A549 (cell line): ENCODE data around the gene MALRD1. TPM values are rescaled to one million over a fixed set of nuclear protein-coding genes. Genes with fewer than 3 reads are reported as not detected.

Experiments used
- ATAC-seq, 2 experiments: fragments of 200-7000 bp in 1 of 2; fragments of >200 bp in 1 of 2; cut with Nextera tagmentation in 1 of 2; cut with Tn5 transposase in 1 of 2; 3 replicates each; pipeline versions ENCODE4 v1.8.0 to v1.9.1; 2018 to 2020; ENCODE audit warnings: mild to moderate bottlenecking in 1 of 2, moderate library complexity in 1 of 2
- CTCF ChIA-PET: fragments of 300-600 bp; sonication (Branson Sonifier 250); formaldehyde crosslinking; extraction: SDS; loops from one replicate; lab custom pipeline; 2021; ENCODE audit warnings: antibody characterized with exemption, inconsistent platforms; lab: Yijun Ruan, JAX
- POLR2A ChIA-PET: fragments of 350-600 bp; formaldehyde crosslinking; extraction: SDS; loops from one replicate; lab custom pipeline; 2021; ENCODE audit warnings: antibody characterized with exemption, inconsistent platforms; lab: Yijun Ruan, JAX
- DNase-seq, 2 experiments: peaks; one replicate each; pipeline versions ENCODE4 v3.0.0 to v3.0.0-alpha.2; 2011 to 2016; ENCODE audit warnings: low read depth in 1 of 2, low spot score in 1 of 2
- FAIRE-seq: peaks from 2 replicates; lab custom pipeline; 2011; peaks lifted over from hg19 to GRCh38; lab: Jason Lieb, UNC
- H3K27ac ChIP-seq, 2 experiments: fragments of >200 bp; sonication (Bioruptor Twin); formaldehyde crosslinking; 3 replicates each; pipeline ENCODE4 v1.5.1; 2016 to 2017
- H3K4me1 ChIP-seq: fragments of >200 bp; sonication (Bioruptor Twin); formaldehyde crosslinking; 3 replicates; pipeline ENCODE4 v1.6.1; 2016
- H3K4me2 ChIP-seq: fragments of >200 bp; sonication (Bioruptor Twin); formaldehyde crosslinking; 3 replicates; pipeline ENCODE4 v1.6.1; 2016
- H3K4me3 ChIP-seq: fragments of >200 bp; sonication (Bioruptor Twin); formaldehyde crosslinking; 3 replicates; pipeline ENCODE4 v1.5.1; 2016
- H3K9me3 ChIP-seq: fragments of >200 bp; sonication (Bioruptor Twin); formaldehyde crosslinking; 3 replicates; pipeline ENCODE4 v1.6.1; 2016
- CHD4 ChIP-seq: fragments of 200-600 bp; sonication (generic); IDR thresholded peaks from 2 replicates; pipeline ENCODE4 v1.6.1; 2016; ENCODE audit warnings: antibody characterized with exemption, mild to moderate bottlenecking, borderline replicate concordance
- ELK1 ChIP-seq: fragments of 150-350 bp; IDR thresholded peaks from 2 replicates; pipeline ENCODE4 v1.6.1; 2014; ENCODE audit warnings: low read depth, mild to moderate bottlenecking, low read length
- EP300 ChIP-seq, 2 experiments: fragments of >200 bp; sonication (Bioruptor Twin); formaldehyde crosslinking; IDR thresholded peaks; 2 replicates in 1 of 2; 3 replicates in 1 of 2; pipeline ENCODE4 v1.6.1; 2016 to 2017
- ESRRA ChIP-seq: fragments of 150-350 bp; IDR thresholded peaks from 2 replicates; pipeline ENCODE4 v1.6.1; 2014; ENCODE audit warnings: mild to moderate bottlenecking, low read length, borderline replicate concordance
- FOSB ChIP-seq: fragments of 250-450 bp; sonication (Bioruptor Pico); IDR thresholded peaks from 2 replicates; pipeline ENCODE4 v1.5.0; 2020; ENCODE audit warnings: mild to moderate bottlenecking, moderate library complexity
- FOSL2 ChIP-seq, 2 experiments: fragments of 450-650 bp in 1 of 2; fragments of >200 bp in 1 of 2; sonication (Bioruptor Twin) in 1 of 2; formaldehyde crosslinking; IDR thresholded peaks; 2 replicates each; pipeline versions ENCODE4 v1.5.0 to v1.6.1; 2016 to 2020; ENCODE audit warnings: mild to moderate bottlenecking in 1 of 2, moderate library complexity in 1 of 2
- FOXS1 ChIP-seq: fragments of 250-450 bp; sonication (Bioruptor Pico); IDR thresholded peaks from 2 replicates; pipeline ENCODE4 v1.5.0; 2020; ENCODE audit warnings: mild to moderate bottlenecking, moderate library complexity
- GATA3 ChIP-seq: IDR thresholded peaks from 2 replicates; pipeline ENCODE4 v1.6.1; 2012; ENCODE audit warnings: borderline replicate concordance
- HES2 ChIP-seq: fragments of >200 bp; sonication (Bioruptor Twin); formaldehyde crosslinking; IDR thresholded peaks from 2 replicates; pipeline ENCODE4 v1.6.1; 2016
- HMGXB4 ChIP-seq: fragments of 250-450 bp; sonication (Bioruptor Pico); IDR thresholded peaks from 2 replicates; pipeline ENCODE4 v1.5.0; 2021; ENCODE audit warnings: mild to moderate bottlenecking, moderate library complexity, borderline replicate concordance
- KDM1A ChIP-seq: fragments of 200-600 bp; sonication (generic); IDR thresholded peaks from 2 replicates; pipeline ENCODE4 v1.6.1; 2016; ENCODE audit warnings: low read depth, mild to moderate bottlenecking
- KDM5A ChIP-seq: fragments of 200-600 bp; sonication (generic); IDR thresholded peaks from 2 replicates; pipeline ENCODE4 v1.6.1; 2016; ENCODE audit warnings: antibody characterized with exemption, mild to moderate bottlenecking
- MAFK ChIP-seq: fragments of 450-650 bp; IDR thresholded peaks from 2 replicates; pipeline ENCODE4 v1.6.1; 2014; ENCODE audit not compliant: partially characterized antibody
- PHF8 ChIP-seq: fragments of 200-600 bp; sonication (generic); IDR thresholded peaks from 2 replicates; pipeline ENCODE4 v1.6.1; 2016; ENCODE audit warnings: low read depth, mild to moderate bottlenecking, antibody characterized with exemption, moderate library complexity, borderline replicate concordance
- POLR2A ChIP-seq: IDR thresholded peaks from 2 replicates; pipeline ENCODE4 v1.6.1; 2012; ENCODE audit warnings: mild to moderate bottlenecking, low read length
- POLR2AphosphoS2 ChIP-seq: conservative IDR thresholded peaks from 2 replicates; pipeline ENCODE4 v1.6.1; 2012; ENCODE audit warnings: low read length, improper control_type of control experiment, inconsistent platforms
- RAD21 ChIP-seq, 2 experiments: fragments of >200 bp in 1 of 2; sonication (Bioruptor Twin) in 1 of 2; formaldehyde crosslinking in 1 of 2; IDR thresholded peaks in 1 of 2; conservative IDR thresholded peaks in 1 of 2; 2 replicates in 1 of 2; 3 replicates in 1 of 2; pipeline ENCODE4 v1.6.1; 2012 to 2018; ENCODE audit warnings: inconsistent platforms in 1 of 2
- RARB ChIP-seq: fragments of 250-450 bp; sonication (Bioruptor Pico); IDR thresholded peaks from 2 replicates; pipeline ENCODE4 v1.8.0; 2021; ENCODE audit warnings: mild to moderate bottlenecking, moderate library complexity
- RCOR1 ChIP-seq: fragments of 150-350 bp; IDR thresholded peaks from 2 replicates; pipeline ENCODE4 v1.6.1; 2014; ENCODE audit warnings: antibody characterized with exemption, low read length, low read depth
- RFX5 ChIP-seq: fragments of 450-650 bp; IDR thresholded peaks from 2 replicates; pipeline ENCODE4 v1.7.1; 2014; ENCODE audit warnings: antibody characterized with exemption, mild to moderate bottlenecking, moderate library complexity
- RNF2 ChIP-seq: fragments of 200-600 bp; sonication (generic); IDR thresholded peaks from 2 replicates; pipeline ENCODE4 v1.6.1; 2016; ENCODE audit warnings: low read depth, mild to moderate bottlenecking, antibody characterized with exemption, moderate library complexity, borderline replicate concordance
- SMC3 ChIP-seq: fragments of >200 bp; sonication (Bioruptor Twin); formaldehyde crosslinking; IDR thresholded peaks from 3 replicates; pipeline ENCODE4 v1.6.1; 2018; ENCODE audit warnings: inconsistent platforms
- SREBF2 ChIP-seq: fragments of 450-650 bp; IDR thresholded peaks from 2 replicates; pipeline ENCODE4 v1.6.1; 2014; ENCODE audit warnings: mild to moderate bottlenecking, moderate library complexity
- USF2 ChIP-seq: fragments of 450-650 bp; IDR thresholded peaks from 2 replicates; pipeline ENCODE4 v1.6.1; 2014; ENCODE audit warnings: antibody characterized with exemption
- ZC3H11A ChIP-seq: fragments of 450-650 bp; IDR thresholded peaks from 2 replicates; pipeline ENCODE4 v1.6.1; 2014; ENCODE audit warnings: antibody characterized with exemption, mild to moderate bottlenecking
- ZNF302 ChIP-seq: fragments of 250-450 bp; sonication (Bioruptor Pico); IDR thresholded peaks from 2 replicates; pipeline ENCODE4 v1.9.0; 2021; ENCODE audit warnings: inconsistent platforms, mild to moderate bottlenecking, moderate library complexity
- WGBS: methylation state at CpG from one replicate; pipeline ENCODE4 v1.1.6; 2017; ENCODE audit errors: missing lambda C conversion rate; 5-methylcytosine and 5-hydroxymethylcytosine counted together
- polyA plus RNA-seq, 4 experiments: library from polyadenylated mRNA; depleted of rRNA in 3 of 4; stranded (reverse); fragments of >200 nt; fragmentation: RNase III in 1 of 4; extraction: RNeasy Plus Mini Kit Qiagen cat#74134 plus additional on column Dnase treatment in 1 of 4; gene quantifications; 2 replicates in 3 of 4; 3 replicates in 1 of 4; pipeline ENCODE4 v1.2.3, GENCODE V29; 2011 to 2017

The MALRD1 gene
- polyA plus RNA-seq, 2 of the 4 experiments (the other 2 are of a cell fraction), result not detected

GRCh38 chr10:19702215-19702614 is 653.6 kb downstream of the MALRD1 start:
- H3K9me3 ChIP-seq, result no peaks in the 10 kb centered on the region; the same call in 2 of the 3 replicates
- TF ChIP-seq RCOR1 (no peak), ESRRA (no peak), RNF2 (no peak), PHF8 (no peak), ELK1 (no peak), CHD4 (no peak), ZC3H11A (no peak), GATA3 (no peak), POLR2A (no peak), FOXS1 (CRISPR knock-in tag) (no peak)
- TF ChIP-seq, all 56 proteins: peak for 0
- Histone ChIP-seq H3K4me3 (no peak overlapping the region), H3K4me1 (no peaks in the 10 kb centered on the region), H3K4me2 (no peak overlapping the region), H3K27ac (no peak overlapping the region)
- POLR2A ChIA-PET, result no interaction called here
- CTCF ChIA-PET, result no interaction called here
- ATAC-seq, result no peak
- DNase-seq, result no peak
- 17% methylated on average over 2 of the region's 2 CpGs for WGBS
- no peak for FAIRE-seq

- POLR2A ChIA-PET, result no interaction called here
- CTCF ChIA-PET, result no interaction called here
- Histone ChIP-seq H3K4me2 (no peak overlapping the region), H3K4me3 (no peak overlapping the region), H3K4me1 (no peaks in the 10 kb centered on the region), H3K27ac (no peak overlapping the region), H3K9me3 (peaks cover 3% of the 10 kb centered on the region; the same call in 1 of the 3 replicates)
- WGBS, result 0% methylated on average over 2 of the region's 2 CpGs
- TF ChIP-seq MAFK (no peak), SREBF2 (no peak), EP300 (IDR thresholded peaks at IDR 0.05) (no peak), POLR2AphosphoS2 (no peak), SMC3 (no peak), USF2 (no peak), FOSB (CRISPR knock-in tag) (no peak), HES2 (no peak), ZC3H11A (no peak), CHD4 (no peak), ZNF302 (CRISPR knock-in tag) (no peak), KDM1A (no peak), RARB (no peak), HMGXB4 (CRISPR knock-in tag) (no peak), GATA3 (no peak), FOSL2 (IDR thresholded peaks at IDR 0.05) (no peak), FOSL2 (CRISPR knock-in tag; IDR thresholded peaks at IDR 0.05) (no peak), KDM5A (no peak), RAD21 (conservative IDR thresholded peaks at IDR 0.05 in 1 of 2, IDR thresholded peaks at IDR 0.05 in 1 of 2) (no peak), RFX5 (no peak)
- DNase-seq, result no peak
- FAIRE-seq, result no peak
- no peak for ATAC-seq
Measured at GRCh38 chr10:19704544-19704943, 655.9 kb downstream of the MALRD1 start.
